Glutamatergic neuron (in vitro differentiated cells): ENCODE data around the gene ARHGAP42. TPM values are rescaled to one million over a fixed set of nuclear protein-coding genes. Genes with fewer than 3 reads are reported as not detected.

Experiments used
- DNase-seq: peaks from one replicate; pipeline ENCODE4 v3.0.0; 2022
- H3K27ac Mint-ChIP-seq: one replicate; pipeline ENCODE4 v1.8.0; 2020; ENCODE audit warnings: mild to moderate bottlenecking, mixed read lengths, inconsistent platforms; ENCODE audit not compliant: unreplicated experiment
- H3K27me3 Mint-ChIP-seq: one replicate; pipeline ENCODE4 v1.8.0; 2020; ENCODE audit warnings: mild to moderate bottlenecking, moderate library complexity, mixed read lengths, inconsistent platforms; ENCODE audit not compliant: unreplicated experiment
- H3K36me3 Mint-ChIP-seq: one replicate; pipeline ENCODE4 v1.8.0; 2020; ENCODE audit warnings: mild to moderate bottlenecking, mixed read lengths, inconsistent platforms; ENCODE audit not compliant: unreplicated experiment
- H3K4me1 Mint-ChIP-seq: one replicate; pipeline ENCODE4 v1.8.0; 2020; ENCODE audit warnings: mild to moderate bottlenecking, low read depth, mixed read lengths, inconsistent platforms; ENCODE audit not compliant: unreplicated experiment
- H3K4me3 Mint-ChIP-seq: one replicate; pipeline ENCODE4 v1.8.0; 2020; ENCODE audit warnings: mild to moderate bottlenecking, mixed read lengths, inconsistent platforms; ENCODE audit not compliant: unreplicated experiment
- H3K9me3 Mint-ChIP-seq: one replicate; pipeline ENCODE4 v1.8.0; 2020; ENCODE audit warnings: mild to moderate bottlenecking, moderate library complexity, mixed read lengths, inconsistent platforms; ENCODE audit not compliant: unreplicated experiment
- total RNA-seq: library from RNA; stranded (reverse); fragmentation: NEBNext Ultra II Directional; extraction: Animal tissue kit (Norgen Biotek cat#: 25700); gene quantifications from one replicate; pipeline ENCODE4 v1.2.1, GENCODE V29; 2021; ENCODE audit not compliant: unreplicated experiment
- TF ChIP-seq, protein P1 (sequence below): fragments of 200-600 bp; sonication (generic); IDR thresholded peaks from one replicate; pipeline ENCODE4 v1.5.0; 2021; ENCODE audit not compliant: partially characterized antibody, unreplicated experiment

Gene ARHGAP42
- total RNA-seq, 1 donor from 2014 or later = 21.4 TPM

DNA sequence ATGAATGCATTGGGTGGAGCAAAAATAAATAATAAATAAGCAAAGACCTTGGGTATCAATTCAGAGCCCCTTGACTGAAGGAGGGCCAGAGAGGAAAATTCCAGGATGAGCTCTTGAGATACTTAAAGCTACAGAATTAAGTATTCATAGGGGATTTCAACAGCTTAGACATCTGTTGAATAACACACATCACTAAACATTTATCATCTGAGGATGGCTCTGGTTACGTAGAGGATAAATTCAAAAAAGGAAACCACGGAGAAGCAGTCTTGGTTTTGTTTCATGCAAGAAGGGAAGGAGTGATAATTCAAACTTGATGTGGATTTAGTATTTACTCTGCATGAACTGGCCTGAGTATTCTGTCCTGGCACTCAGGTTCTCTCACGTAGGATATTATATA, 29.8 kb downstream of the ARHGAP42 start:
- Mint-ChIP-seq H3K36me3 (no peaks in the 10 kb centered on the region), H3K9me3 (peaks cover 4% of the 10 kb centered on the region), H3K4me1 (peaks cover 45% of the 10 kb centered on the region), H3K27ac (peak overlapping the region; percentile 35), H3K4me3 (no peak overlapping the region), H3K27me3 (no peaks in the 10 kb centered on the region)
- TF ChIP-seq, protein P1, sequence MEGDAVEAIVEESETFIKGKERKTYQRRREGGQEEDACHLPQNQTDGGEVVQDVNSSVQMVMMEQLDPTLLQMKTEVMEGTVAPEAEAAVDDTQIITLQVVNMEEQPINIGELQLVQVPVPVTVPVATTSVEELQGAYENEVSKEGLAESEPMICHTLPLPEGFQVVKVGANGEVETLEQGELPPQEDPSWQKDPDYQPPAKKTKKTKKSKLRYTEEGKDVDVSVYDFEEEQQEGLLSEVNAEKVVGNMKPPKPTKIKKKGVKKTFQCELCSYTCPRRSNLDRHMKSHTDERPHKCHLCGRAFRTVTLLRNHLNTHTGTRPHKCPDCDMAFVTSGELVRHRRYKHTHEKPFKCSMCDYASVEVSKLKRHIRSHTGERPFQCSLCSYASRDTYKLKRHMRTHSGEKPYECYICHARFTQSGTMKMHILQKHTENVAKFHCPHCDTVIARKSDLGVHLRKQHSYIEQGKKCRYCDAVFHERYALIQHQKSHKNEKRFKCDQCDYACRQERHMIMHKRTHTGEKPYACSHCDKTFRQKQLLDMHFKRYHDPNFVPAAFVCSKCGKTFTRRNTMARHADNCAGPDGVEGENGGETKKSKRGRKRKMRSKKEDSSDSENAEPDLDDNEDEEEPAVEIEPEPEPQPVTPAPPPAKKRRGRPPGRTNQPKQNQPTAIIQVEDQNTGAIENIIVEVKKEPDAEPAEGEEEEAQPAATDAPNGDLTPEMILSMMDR = no peak
- DNase-seq = no peak

DNA sequence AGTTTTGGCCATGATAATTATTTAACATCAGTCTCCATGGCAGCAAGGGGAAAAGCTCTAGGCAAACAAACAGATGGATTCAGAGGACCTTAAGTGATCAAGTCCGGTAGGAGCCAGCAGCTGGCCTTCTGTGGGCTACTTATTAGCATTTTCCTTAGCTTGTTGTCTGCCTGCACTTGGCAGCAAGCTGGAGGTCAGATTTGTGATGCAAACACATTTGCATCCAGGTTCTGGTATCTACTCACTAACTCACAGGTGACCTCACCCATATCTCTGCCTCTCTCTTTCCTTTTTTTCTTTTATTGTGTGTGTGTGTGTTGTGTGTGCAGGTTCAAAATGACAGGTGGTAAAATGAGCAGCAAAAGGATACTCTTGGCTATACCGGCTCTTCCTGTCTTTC, 32.3 kb downstream of the ARHGAP42 start:
- H3K36me3 Mint-ChIP-seq = no peaks in the 10 kb centered on the region
- H3K4me3 Mint-ChIP-seq = peak overlapping the region; percentile 75
- H3K4me1 Mint-ChIP-seq = peaks cover 48% of the 10 kb centered on the region
- H3K27ac Mint-ChIP-seq = peak overlapping the region; percentile 99
- TF ChIP-seq, protein P1 = no peak
- H3K9me3 Mint-ChIP-seq = peaks cover 4% of the 10 kb centered on the region
- H3K27me3 Mint-ChIP-seq = no peaks in the 10 kb centered on the region
- DNase-seq = peak; percentile 61

DNA sequence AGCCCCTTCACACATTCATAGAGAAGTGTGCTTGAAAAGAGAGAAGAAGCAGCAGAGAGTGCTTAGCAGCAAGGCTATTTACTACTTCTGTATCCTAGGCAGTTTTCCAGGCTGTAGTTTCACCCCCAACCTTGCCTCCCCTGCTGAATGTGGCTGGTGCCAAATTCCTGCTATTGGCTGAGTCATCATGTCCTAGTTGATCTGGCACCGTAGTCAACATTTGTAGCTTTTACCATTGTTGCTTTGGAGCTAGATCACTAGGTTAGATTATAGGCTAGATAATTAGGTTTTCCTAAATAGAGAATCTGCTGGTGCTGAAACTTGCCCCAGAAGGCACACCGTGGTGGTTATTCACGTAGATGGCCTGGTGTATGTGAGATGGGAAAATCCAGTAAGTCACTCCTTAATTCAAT, 32.7 kb downstream of the ARHGAP42 start:
- no peaks in the 10 kb centered on the region for H3K27me3 Mint-ChIP-seq
- H3K4me1 Mint-ChIP-seq = peaks cover 48% of the 10 kb centered on the region
- no peak for DNase-seq
- H3K27ac Mint-ChIP-seq = peak overlapping the region; percentile 99
- H3K36me3 Mint-ChIP-seq = no peaks in the 10 kb centered on the region
- TF ChIP-seq, protein P1 = no peak
- H3K4me3 Mint-ChIP-seq = peak overlapping the region; percentile 75
- peaks cover 4% of the 10 kb centered on the region for H3K9me3 Mint-ChIP-seq

DNA sequence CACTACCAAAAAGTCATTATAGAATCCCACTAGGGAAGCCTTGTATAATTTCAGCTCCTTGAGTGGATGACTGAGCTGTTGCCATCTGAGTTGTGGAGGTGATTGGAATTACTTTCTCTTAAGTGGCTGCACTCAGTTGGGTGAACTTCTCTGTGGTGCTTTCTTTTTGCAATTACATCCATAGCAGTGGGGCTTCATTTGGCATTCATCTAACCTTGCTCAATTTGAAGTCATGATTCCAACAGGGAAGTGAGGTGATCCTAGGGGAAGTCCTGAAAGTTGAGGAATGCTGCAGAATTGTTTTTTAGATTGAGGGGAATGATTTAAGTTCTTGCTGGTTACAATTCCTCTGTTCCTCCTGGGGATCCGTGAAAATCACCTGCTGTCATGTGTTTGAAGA, 39.6 kb downstream of the ARHGAP42 start:
- Mint-ChIP-seq H3K4me1 (peaks cover 43% of the 10 kb centered on the region), H3K27ac (no peak overlapping the region), H3K36me3 (no peaks in the 10 kb centered on the region), H3K4me3 (peak overlapping the region; percentile 26), H3K27me3 (peaks cover 2% of the 10 kb centered on the region), H3K9me3 (peaks cover 4% of the 10 kb centered on the region)
- TF ChIP-seq, protein P1 = no peak
- no peak for DNase-seq

DNA sequence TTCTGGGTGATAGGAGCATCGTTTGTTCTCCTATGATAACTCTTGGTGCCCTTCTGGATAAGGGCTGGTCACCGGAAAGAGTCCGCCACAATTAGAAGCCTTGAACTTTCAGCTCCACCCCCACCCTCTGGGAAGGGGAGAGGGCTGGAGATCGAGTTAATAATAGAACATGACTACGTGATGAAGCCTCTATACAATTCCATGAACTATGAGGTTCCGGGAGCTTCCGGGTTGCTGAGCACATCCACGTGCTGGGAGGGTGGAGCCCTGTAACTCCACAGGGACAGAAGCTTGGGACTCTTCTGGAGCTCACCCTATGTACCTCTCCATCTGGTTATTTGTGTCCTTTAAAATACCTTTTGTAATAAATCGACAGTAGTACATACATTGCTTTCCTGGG, 40.3 kb downstream of the ARHGAP42 start:
- TF ChIP-seq, protein P1 = no peak
- Mint-ChIP-seq H3K4me1 (peaks cover 43% of the 10 kb centered on the region), H3K36me3 (no peaks in the 10 kb centered on the region), H3K27ac (no peak overlapping the region), H3K27me3 (peaks cover 2% of the 10 kb centered on the region), H3K4me3 (no peak overlapping the region), H3K9me3 (peaks cover 5% of the 10 kb centered on the region)
- DNase-seq = no peak
